ENCODE results near the gene LLPH. TPM values are rescaled to one million over a fixed set of nuclear protein-coding genes. Genes with fewer than 3 reads are reported as not detected.

Gene LLPH
- total RNA-seq, 2 experiments from 2014 or later, result 51.7 to 56.0 TPM

GRCh38 chr12:66087365-66087943 lies 43.1 kb downstream of the LLPH start:
- Mint-ChIP-seq H3K9me3 (peaks cover 2% of the 10 kb centered on the region), H3K27ac (no peak overlapping the region), H3K4me1 (peaks cover under 1% of the 10 kb centered on the region), H3K4me3 (no peak overlapping the region), H3K27me3 (peaks cover 17% of the 10 kb centered on the region), H3K36me3 (no peaks in the 10 kb centered on the region)
- peak; percentile 49 for DNase-seq

GRCh38 chr12:66085998-66086397 lies 44.6 kb downstream of the LLPH start:
- no peak overlapping the region for H3K27ac Mint-ChIP-seq

GRCh38 chr12:66085213-66085612 lies 45.3 kb downstream of the LLPH start:
- Mint-ChIP-seq H3K4me3 (no peak overlapping the region), H3K36me3 (no peaks in the 10 kb centered on the region), H3K4me1 (no peaks in the 10 kb centered on the region), H3K27ac (no peak overlapping the region), H3K27me3 (peaks cover 16% of the 10 kb centered on the region), H3K9me3 (peaks cover 2% of the 10 kb centered on the region)
- DNase-seq, result no peak

More at GRCh38 chr12:66085998-66086397, 44.6 kb downstream of the LLPH start:
- H3K27me3 Mint-ChIP-seq, result peaks cover 17% of the 10 kb centered on the region
- no peak overlapping the region for H3K4me3 Mint-ChIP-seq
- DNase-seq, result no peak
- peaks cover 2% of the 10 kb centered on the region for H3K9me3 Mint-ChIP-seq
- no peaks in the 10 kb centered on the region for H3K4me1 Mint-ChIP-seq
- no peaks in the 10 kb centered on the region for H3K36me3 Mint-ChIP-seq

- no peak for DNase-seq
- H3K27ac Mint-ChIP-seq, result no peak overlapping the region
- H3K4me3 Mint-ChIP-seq, result no peak overlapping the region
- H3K4me1 Mint-ChIP-seq, result no peaks in the 10 kb centered on the region
- peaks cover 2% of the 10 kb centered on the region for H3K9me3 Mint-ChIP-seq
- H3K27me3 Mint-ChIP-seq, result peaks cover 15% of the 10 kb centered on the region
- H3K36me3 Mint-ChIP-seq, result no peaks in the 10 kb centered on the region
Measured at GRCh38 chr12:66083766-66084165, 46.8 kb downstream of the LLPH start.

- no peak overlapping the region for H3K4me3 Mint-ChIP-seq
- H3K9me3 Mint-ChIP-seq, result peaks cover 2% of the 10 kb centered on the region
- no peaks in the 10 kb centered on the region for H3K4me1 Mint-ChIP-seq
- H3K27ac Mint-ChIP-seq, result no peak overlapping the region
- peaks cover 15% of the 10 kb centered on the region for H3K27me3 Mint-ChIP-seq
- H3K36me3 Mint-ChIP-seq, result no peaks in the 10 kb centered on the region
- DNase-seq, result no peak
Measured at GRCh38 chr12:66082744-66083143, 47.8 kb downstream of the LLPH start.

GRCh38 chr12:66080791-66081190 lies 49.8 kb downstream of the LLPH start:
- no peak overlapping the region for H3K4me3 Mint-ChIP-seq
- H3K4me1 Mint-ChIP-seq, result no peaks in the 10 kb centered on the region
- no peaks in the 10 kb centered on the region for H3K36me3 Mint-ChIP-seq
- H3K27me3 Mint-ChIP-seq, result peaks cover 24% of the 10 kb centered on the region
- H3K9me3 Mint-ChIP-seq, result peaks cover 2% of the 10 kb centered on the region
- H3K27ac Mint-ChIP-seq, result no peak overlapping the region
- DNase-seq, result no peak

GRCh38 chr12:66077542-66077941 lies 53.0 kb downstream of the LLPH start:
- H3K4me1 Mint-ChIP-seq, result peaks cover 2% of the 10 kb centered on the region
- no peaks in the 10 kb centered on the region for H3K36me3 Mint-ChIP-seq
- no peaks in the 10 kb centered on the region for H3K9me3 Mint-ChIP-seq
- H3K27ac Mint-ChIP-seq, result no peak overlapping the region
- peaks cover 24% of the 10 kb centered on the region for H3K27me3 Mint-ChIP-seq
- no peak for DNase-seq
- H3K4me3 Mint-ChIP-seq, result no peak overlapping the region

- Mint-ChIP-seq H3K36me3 (no peaks in the 10 kb centered on the region), H3K27ac (no peak overlapping the region), H3K4me3 (no peak overlapping the region), H3K9me3 (no peaks in the 10 kb centered on the region), H3K27me3 (peaks cover 23% of the 10 kb centered on the region), H3K4me1 (peaks cover 10% of the 10 kb centered on the region)
- no peak for DNase-seq
Measured at GRCh38 chr12:66074561-66074960, 56.0 kb downstream of the LLPH start.

GRCh38 chr12:66072566-66072965 lies 58.0 kb downstream of the LLPH start:
- Mint-ChIP-seq H3K36me3 (no peaks in the 10 kb centered on the region), H3K4me1 (peaks cover 10% of the 10 kb centered on the region), H3K27ac (no peak overlapping the region), H3K4me3 (no peak overlapping the region), H3K9me3 (no peaks in the 10 kb centered on the region), H3K27me3 (peaks cover 7% of the 10 kb centered on the region)
- DNase-seq, result no peak

- no peak for DNase-seq
Measured at GRCh38 chr12:66072135-66072534, 58.4 kb downstream of the LLPH start.

GRCh38 chr12:66071549-66071948 lies 59.0 kb downstream of the LLPH start:
- no peak overlapping the region for H3K27ac Mint-ChIP-seq
- no peak for DNase-seq
- H3K9me3 Mint-ChIP-seq, result no peaks in the 10 kb centered on the region
- peaks cover 4% of the 10 kb centered on the region for H3K27me3 Mint-ChIP-seq
- peaks cover 18% of the 10 kb centered on the region for H3K4me1 Mint-ChIP-seq
- H3K4me3 Mint-ChIP-seq, result no peak overlapping the region
- H3K36me3 Mint-ChIP-seq, result no peaks in the 10 kb centered on the region

More at GRCh38 chr12:66072135-66072534, 58.4 kb downstream of the LLPH start:
- H3K27ac Mint-ChIP-seq, result no peak overlapping the region
- H3K27me3 Mint-ChIP-seq, result peaks cover 4% of the 10 kb centered on the region
- no peaks in the 10 kb centered on the region for H3K36me3 Mint-ChIP-seq
- no peaks in the 10 kb centered on the region for H3K9me3 Mint-ChIP-seq
- H3K4me1 Mint-ChIP-seq, result peaks cover 12% of the 10 kb centered on the region
- H3K4me3 Mint-ChIP-seq, result no peak overlapping the region

GRCh38 chr12:66070378-66071120 lies 60.0 kb downstream of the LLPH start:
- no peak for DNase-seq
- H3K27ac Mint-ChIP-seq, result no peak overlapping the region
- H3K36me3 Mint-ChIP-seq, result no peaks in the 10 kb centered on the region
- no peaks in the 10 kb centered on the region for H3K27me3 Mint-ChIP-seq
- no peak overlapping the region for H3K4me3 Mint-ChIP-seq
- H3K4me1 Mint-ChIP-seq, result peaks cover 28% of the 10 kb centered on the region
- no peaks in the 10 kb centered on the region for H3K9me3 Mint-ChIP-seq

GRCh38 chr12:66066929-66067523 lies 63.5 kb downstream of the LLPH start:
- no peaks in the 10 kb centered on the region for H3K9me3 Mint-ChIP-seq
- H3K27ac Mint-ChIP-seq, result no peak overlapping the region
- no peak for DNase-seq
- H3K4me1 Mint-ChIP-seq, result peaks cover 24% of the 10 kb centered on the region
- peaks cover 17% of the 10 kb centered on the region for H3K27me3 Mint-ChIP-seq
- no peak overlapping the region for H3K4me3 Mint-ChIP-seq
- H3K36me3 Mint-ChIP-seq, result no peaks in the 10 kb centered on the region

Measured in activated naive CD8-positive, alpha-beta T cell treated with anti-CD3 and anti-CD28 coated beads for 36 hours (primary cell).